NCI-H748 (cell line): ENCODE data around the gene TMEM44.

ENCODE experiments used
- DNase-seq: peaks from one replicate; lab custom pipeline; 2025; ENCODE audit not compliant: unreplicated experiment; lab: John Stamatoyannopoulos, UW

The TMEM44 gene

GRCh38 chr3:194582196-194582905, 50.9 kb downstream of the TMEM44 start:
- DNase-seq, result no peak

DNA sequence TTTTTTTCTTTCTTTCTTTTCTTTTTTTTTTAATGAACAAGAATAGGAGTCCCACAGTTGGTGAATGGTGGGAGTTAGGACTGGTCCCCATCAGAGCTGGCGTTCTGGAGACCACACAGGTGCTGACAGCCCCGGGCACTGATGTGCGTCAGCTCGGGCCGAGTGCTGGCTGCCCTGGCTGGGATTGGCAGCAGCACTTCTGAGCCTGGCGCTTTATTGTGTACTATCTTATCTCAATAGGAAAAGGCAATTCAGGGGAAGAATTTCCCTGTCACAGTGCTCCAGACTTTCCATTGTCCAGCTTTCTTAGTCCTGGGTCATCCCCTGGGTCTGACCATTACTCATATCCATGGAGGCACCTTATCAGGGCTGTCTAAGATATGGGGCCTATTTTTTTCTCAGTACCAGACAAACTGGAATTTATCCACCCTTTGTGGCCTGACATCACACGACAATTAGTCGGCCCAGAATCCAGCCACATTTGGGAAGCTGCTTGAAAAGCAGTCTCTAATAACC, 54.1 kb downstream of the TMEM44 start:
- no peak for DNase-seq

- DNase-seq, result no peak
Measured at GRCh38 chr3:194577986-194578905, 55.0 kb downstream of the TMEM44 start.

GRCh38 chr3:194575484-194576210, 57.6 kb downstream of the TMEM44 start:
- DNase-seq, result no peak

DNA sequence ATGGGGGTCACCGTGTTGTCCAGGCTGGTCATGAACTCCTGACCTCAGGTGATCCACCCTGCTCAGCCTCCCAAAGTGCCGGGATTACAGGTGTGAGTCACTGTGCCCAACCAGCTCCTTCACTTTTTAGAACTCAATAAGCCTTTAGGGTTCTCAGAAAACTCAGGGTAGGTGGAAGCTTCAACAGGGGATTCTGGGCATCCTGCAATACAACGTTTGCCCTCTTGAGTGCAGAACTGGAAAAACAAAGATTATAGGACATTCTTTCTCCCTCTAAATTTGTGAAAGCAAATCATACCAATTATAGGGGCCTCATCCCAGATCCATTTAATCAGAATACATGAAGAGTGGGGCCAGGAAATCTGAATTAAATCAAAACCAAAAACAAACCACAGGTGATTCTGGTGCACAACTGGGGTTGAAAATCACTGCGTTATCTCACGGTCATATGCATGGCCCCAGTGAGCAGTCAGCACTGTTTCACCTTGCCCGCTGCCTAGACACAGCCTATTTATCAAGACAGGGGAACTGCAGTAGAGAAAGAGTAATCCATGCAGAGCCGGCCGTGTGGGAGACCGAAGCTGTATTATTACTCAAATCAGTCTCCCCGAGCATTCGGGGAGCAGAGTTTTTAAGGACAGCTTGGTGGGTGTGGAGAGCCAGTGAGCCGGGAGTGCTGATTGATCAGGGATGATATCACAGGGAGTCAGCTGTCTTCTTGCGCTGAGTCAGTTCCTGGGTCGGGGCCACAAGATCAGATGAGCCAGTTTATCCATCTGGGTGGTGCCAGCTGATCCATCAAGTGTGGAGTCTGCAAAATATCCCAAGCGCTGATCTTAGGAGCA, 58.4 kb downstream of the TMEM44 start:
- no peak for DNase-seq

GRCh38 chr3:194573680-194574437, 59.4 kb downstream of the TMEM44 start:
- DNase-seq, result peak; percentile 38

DNA sequence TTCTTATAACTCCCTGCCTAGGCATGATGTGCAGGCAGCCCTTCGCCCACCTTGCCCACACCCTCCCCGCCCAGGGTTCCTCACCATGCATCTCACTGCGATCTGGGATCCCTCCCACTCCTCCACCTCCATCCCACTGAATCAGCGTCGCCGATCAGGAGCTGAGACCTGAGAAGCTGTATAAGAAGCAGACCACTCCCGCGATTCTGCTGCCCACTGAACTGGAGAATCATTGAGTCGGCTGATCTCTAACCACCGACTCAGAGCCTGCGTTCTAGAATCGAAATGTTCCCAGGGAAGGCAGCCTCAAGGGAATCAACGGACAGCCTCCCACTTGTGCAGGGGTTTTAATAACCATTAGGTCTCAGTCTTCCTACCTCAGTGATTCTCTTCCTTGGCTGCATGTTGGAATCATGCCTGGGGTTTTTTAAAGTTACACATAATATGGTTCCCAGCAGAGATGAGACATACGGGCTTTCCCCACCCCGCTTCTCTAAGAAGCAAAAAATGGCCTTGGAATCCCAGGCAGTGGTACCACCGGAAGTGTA, 60.2 kb downstream of the TMEM44 start:
- no peak for DNase-seq

GRCh38 chr3:194572143-194572789, 61.0 kb downstream of the TMEM44 start:
- no peak for DNase-seq

- no peak for DNase-seq
Measured at GRCh38 chr3:194571491-194572142, 61.6 kb downstream of the TMEM44 start.

DNA sequence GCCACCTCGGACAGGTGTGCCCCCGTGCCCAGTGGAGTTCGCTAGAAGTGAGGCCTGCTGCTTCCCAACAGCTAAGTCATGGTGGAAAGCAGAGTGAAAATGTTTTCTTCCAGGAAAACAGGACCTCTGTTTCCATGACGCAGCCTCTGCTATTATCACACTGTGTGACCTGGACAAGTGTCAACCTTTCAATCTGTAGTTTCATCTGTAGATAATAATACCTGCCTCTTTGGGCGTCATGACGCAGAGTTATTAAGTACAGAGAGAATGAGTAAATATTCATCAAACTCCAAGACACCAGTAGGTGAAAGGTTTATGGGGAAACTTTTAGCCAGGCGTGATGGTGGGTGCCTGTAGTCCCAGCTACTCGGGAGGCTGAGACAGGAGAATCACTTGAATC, 62.3 kb downstream of the TMEM44 start:
- DNase-seq, result no peak

- DNase-seq, result no peak
Measured at GRCh38 chr3:194570235-194570634, 63.0 kb downstream of the TMEM44 start.

GRCh38 chr3:194569252-194569651, 64.0 kb downstream of the TMEM44 start:
- DNase-seq, result no peak

- DNase-seq, result no peak
Measured at GRCh38 chr3:194565597-194566190, 67.5 kb downstream of the TMEM44 start.

- DNase-seq, result no peak
Measured at GRCh38 chr3:194562986-194563385, 70.2 kb downstream of the TMEM44 start.

DNA sequence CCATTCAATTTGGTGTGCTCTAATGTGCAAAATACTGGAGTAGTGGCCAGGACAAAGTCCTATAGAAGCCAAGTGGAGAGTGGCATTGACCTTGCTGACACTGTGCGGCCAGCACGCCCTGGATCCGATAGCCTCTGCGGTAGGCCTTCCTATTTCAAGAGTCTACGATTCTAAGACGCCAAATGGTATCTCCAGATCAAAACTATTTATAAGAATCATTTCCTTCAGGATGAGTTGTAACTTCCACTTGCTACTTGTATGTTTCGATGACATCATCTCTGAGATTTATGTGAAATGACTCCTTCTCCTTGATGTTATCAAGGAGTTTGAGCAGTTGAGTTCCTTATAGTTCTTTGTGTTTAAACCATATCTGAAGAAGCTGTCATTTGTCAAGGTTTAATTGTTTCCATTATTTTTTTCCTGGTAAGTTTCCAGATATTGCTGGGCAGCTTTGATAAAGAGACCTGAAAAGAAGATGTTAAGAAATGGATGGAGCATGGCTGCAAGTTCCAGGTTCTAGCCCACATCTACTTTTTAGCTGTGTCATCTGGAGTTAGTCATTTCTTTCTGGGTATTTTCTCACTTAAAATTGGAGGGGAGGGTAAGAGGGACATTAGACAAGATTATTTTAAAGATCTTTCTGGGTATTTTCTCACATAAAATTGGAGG, 71.8 kb downstream of the TMEM44 start:
- DNase-seq, result no peak

GRCh38 chr3:194560047-194560446, 73.2 kb downstream of the TMEM44 start:
- DNase-seq, result no peak

DNA sequence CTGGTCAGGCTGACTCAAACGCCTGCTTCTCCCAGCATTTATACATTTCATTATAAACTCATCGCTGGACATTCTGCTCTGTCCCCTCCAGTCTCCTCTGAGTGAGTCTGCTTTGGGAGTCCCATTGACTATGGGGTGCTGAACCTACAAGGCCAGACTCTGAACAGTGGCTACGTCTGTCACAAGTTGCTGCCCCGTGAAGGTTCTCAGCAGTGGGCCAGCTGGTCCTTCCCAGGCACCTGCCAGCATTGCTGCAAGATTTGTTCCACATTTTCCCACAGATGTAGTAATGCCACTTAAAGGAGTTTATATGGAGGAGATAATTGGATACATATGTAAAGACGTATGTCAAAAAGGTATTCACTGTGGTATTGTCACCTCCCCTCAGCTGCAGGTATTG, 73.7 kb downstream of the TMEM44 start:
- DNase-seq, result no peak
